ENCODE measurements around the gene MVB12B.

DNA sequence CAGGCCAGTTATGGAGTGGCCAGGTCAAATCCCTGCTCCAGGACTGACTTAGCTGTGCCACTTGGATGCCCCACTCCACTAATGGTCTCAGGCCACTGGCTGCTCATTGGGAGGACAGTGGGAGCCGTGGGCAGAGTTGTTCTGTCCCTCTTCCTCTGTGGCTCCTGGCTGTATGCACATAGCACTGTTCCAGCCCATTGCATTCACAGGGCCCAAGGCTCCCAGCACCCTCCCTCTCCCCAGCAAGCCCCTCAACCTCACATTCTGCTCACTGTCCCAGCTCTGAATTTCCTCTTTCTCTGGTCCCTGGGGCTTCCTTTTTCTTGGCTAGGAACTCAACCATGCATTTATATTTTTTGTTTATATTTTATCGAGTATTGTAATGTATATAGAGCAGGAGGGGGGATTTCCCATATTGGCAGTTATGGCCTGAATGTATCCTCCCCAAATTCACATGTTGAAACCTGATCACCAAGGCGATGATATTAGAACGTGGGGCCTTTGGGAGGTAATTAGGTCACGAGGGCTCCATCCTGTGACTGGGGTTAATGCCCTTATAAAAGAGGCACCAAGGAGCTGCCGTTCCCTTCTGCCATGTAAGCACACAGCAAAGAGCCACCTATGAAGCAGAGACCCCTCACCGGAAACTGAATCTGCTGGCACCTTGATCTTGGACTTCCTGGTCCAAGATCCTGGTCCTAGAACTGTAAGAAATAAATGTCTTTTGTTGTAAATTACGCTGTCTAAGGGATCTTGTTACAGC lies 17.0 kb upstream of the MVB12B start:
- TF ChIP-seq CTCF (IDR thresholded peaks at IDR 0.05) = no peak
- no peak for TF ChIP-seq ZFX (IDR thresholded peaks at IDR 0.05; ENCODE audit: borderline replicate concordance)

Data from 22Rv1 (cell line).